ENCODE results near the gene ADCK1.

DNA sequence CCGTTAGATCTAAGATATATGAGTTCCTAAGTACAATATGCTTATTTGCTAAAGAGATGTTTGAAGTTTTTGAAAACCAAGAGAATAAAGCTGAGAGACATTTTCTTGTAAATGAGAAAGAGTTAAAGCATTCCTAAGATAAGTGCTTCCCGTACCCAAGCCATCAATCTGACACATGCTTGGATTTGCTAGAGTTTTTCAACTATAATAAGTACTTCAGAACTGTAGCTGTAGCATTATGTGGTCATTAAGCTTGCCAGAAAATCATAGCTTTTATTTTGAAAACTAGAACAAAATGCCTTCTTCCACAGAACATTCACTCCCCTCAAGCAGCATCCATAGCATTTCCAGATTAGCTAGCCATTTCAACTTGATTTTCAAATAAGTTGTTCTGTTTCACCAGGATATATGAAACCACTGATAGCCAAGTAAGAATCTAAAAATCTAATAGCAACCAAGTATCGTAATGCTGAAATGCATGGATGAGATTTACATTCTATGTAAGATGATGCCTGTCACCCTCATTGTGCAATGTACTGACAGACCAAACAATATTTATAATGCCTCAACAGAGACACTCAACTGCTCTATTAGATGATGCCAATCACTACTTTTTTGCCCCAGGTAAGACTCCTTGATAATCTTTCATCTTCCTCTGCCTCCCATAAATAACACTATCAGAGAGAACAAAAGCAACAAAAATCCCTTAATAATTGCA is 47.0 kb upstream of the ADCK1 start:
- TF ChIP-seq PCBP1 (IDR thresholded peaks at IDR 0.05; ENCODE audit: borderline replicate concordance, low read depth, low read length) (no peak), ASH2L (IDR thresholded peaks at IDR 0.05; ENCODE audit: insufficient read length, low read depth, low read length) (no peak), HCFC1 (IDR thresholded peaks at IDR 0.05; ENCODE audit: low read depth, low read length) (no peak), KLF13 (CRISPR knock-in tag; IDR thresholded peaks at IDR 0.05) (no peak)
- TF ChIP-seq, protein P1, sequence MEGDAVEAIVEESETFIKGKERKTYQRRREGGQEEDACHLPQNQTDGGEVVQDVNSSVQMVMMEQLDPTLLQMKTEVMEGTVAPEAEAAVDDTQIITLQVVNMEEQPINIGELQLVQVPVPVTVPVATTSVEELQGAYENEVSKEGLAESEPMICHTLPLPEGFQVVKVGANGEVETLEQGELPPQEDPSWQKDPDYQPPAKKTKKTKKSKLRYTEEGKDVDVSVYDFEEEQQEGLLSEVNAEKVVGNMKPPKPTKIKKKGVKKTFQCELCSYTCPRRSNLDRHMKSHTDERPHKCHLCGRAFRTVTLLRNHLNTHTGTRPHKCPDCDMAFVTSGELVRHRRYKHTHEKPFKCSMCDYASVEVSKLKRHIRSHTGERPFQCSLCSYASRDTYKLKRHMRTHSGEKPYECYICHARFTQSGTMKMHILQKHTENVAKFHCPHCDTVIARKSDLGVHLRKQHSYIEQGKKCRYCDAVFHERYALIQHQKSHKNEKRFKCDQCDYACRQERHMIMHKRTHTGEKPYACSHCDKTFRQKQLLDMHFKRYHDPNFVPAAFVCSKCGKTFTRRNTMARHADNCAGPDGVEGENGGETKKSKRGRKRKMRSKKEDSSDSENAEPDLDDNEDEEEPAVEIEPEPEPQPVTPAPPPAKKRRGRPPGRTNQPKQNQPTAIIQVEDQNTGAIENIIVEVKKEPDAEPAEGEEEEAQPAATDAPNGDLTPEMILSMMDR (CRISPR knock-in tag; IDR thresholded peaks at IDR 0.05): no peak

Measured in HepG2 (cell line).